SK-N-MC (cell line): Measurements from ENCODE around the gene EGFR.

Source experiments
- EZH2 ChIP-seq: fragments of 200-600 bp; sonication (generic); IDR thresholded peaks from one replicate; pipeline ENCODE4 v1.6.1; 2017; ENCODE audit warnings: antibody characterized with exemption
- FOXP2 ChIP-seq: optimal IDR thresholded peaks from 2 replicates; pipeline ENCODE3; 2011; ENCODE audit warnings: mild to moderate bottlenecking, moderate library complexity; ENCODE audit not compliant: insufficient read depth; ENCODE audit errors: extremely low read length, control extremely low read depth
- POLR2AphosphoS5 ChIP-seq: IDR thresholded peaks from 2 replicates; pipeline ENCODE4 v1.6.1; 2012; ENCODE audit warnings: mild to moderate bottlenecking, low read depth, low read length, borderline replicate concordance

DNA sequence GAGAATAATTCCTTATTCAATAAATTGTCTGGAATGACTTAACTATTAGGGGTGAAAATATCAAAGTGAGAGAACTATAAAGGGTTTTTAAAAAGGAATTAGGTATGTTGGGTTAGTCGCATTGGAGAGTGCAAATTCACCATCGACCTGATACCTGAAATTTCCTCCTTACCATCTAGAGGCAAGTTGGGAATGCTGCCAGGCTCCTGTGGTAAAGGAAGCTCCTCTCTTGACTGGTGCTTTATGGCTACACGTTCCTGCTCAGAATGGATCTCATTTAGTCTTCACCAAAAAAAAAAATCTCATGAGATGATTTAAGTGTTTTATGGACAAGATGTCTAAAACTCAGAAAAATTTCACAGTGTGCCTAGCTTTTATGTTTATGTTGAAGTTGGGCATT, 129.8 kb downstream of the EGFR start:
- no peak for TF ChIP-seq EZH2
- no peak for TF ChIP-seq POLR2AphosphoS5
- no peak for TF ChIP-seq FOXP2
